GM23248 (cell line): ENCODE data around the gene SPATA32. TPM values are rescaled to one million over a fixed set of nuclear protein-coding genes. Genes with fewer than 3 reads are reported as not detected.
A peak's percentile ranks its signal among the peaks of the same experiment; 100 is the strongest.

Experiments used
- DNase-seq: peaks from one replicate; pipeline ENCODE4 v3.0.0-alpha.2; 2015
- H2AFZ ChIP-seq: fragments of 200-600 bp; sonication (generic); 2 replicates; pipeline ENCODE4 v1.6.1; 2016; ENCODE audit warnings: antibody characterized with exemption
- H3F3A ChIP-seq: fragments of 200-600 bp; sonication (generic); 2 replicates; pipeline ENCODE4 v1.6.1; 2016; ENCODE audit warnings: mild to moderate bottlenecking, antibody characterized with exemption, mixed run types; ENCODE audit not compliant: insufficient read depth
- H3K27ac ChIP-seq: fragments of 200-600 bp; sonication (generic); 2 replicates; pipeline ENCODE4 v1.5.1; 2016; ENCODE audit warnings: mild to moderate bottlenecking
- H3K27me3 ChIP-seq: fragments of 200-600 bp; sonication (generic); replicated peaks from 2 replicates; pipeline ENCODE4 v1.6.1; 2016; ENCODE audit warnings: mild to moderate bottlenecking; ENCODE audit not compliant: insufficient read depth
- H3K36me3 ChIP-seq: fragments of 200-600 bp; sonication (generic); 2 replicates; pipeline ENCODE4 v1.6.1; 2016; ENCODE audit warnings: low read depth, mild to moderate bottlenecking
- H3K4me1 ChIP-seq: fragments of 200-600 bp; sonication (generic); 2 replicates; pipeline ENCODE4 v1.6.1; 2016; ENCODE audit warnings: mild to moderate bottlenecking; ENCODE audit not compliant: insufficient read depth
- H3K4me2 ChIP-seq: fragments of 200-600 bp; sonication (generic); one replicate; pipeline ENCODE4 v1.6.1; 2016; ENCODE audit warnings: mild to moderate bottlenecking; ENCODE audit not compliant: unreplicated experiment
- H3K4me3 ChIP-seq: fragments of 200-600 bp; sonication (generic); 2 replicates; pipeline ENCODE4 v1.5.1; 2016; ENCODE audit warnings: mild to moderate bottlenecking
- H3K79me2 ChIP-seq: fragments of 200-600 bp; sonication (generic); 2 replicates; pipeline ENCODE4 v1.6.1; 2016; ENCODE audit warnings: mild to moderate bottlenecking; ENCODE audit not compliant: insufficient read depth
- H3K9ac ChIP-seq: fragments of 200-600 bp; sonication (generic); 2 replicates; pipeline ENCODE4 v1.6.1; 2016; ENCODE audit warnings: mild to moderate bottlenecking
- H3K9me2 ChIP-seq: fragments of 200-600 bp; sonication (generic); 2 replicates; pipeline ENCODE4 v1.6.1; 2016; ENCODE audit warnings: mixed run types, mild to moderate bottlenecking, moderate library complexity; ENCODE audit not compliant: insufficient read depth
- H3K9me3 ChIP-seq: fragments of 200-600 bp; sonication (generic); one replicate; pipeline ENCODE4 v1.6.1; 2017; ENCODE audit warnings: low read depth
- H4K20me1 ChIP-seq: fragments of 200-600 bp; sonication (generic); 2 replicates; pipeline ENCODE4 v1.6.0; 2016; ENCODE audit not compliant: insufficient read depth
- EZH2 ChIP-seq: fragments of 200-600 bp; sonication (generic); IDR thresholded peaks from 2 replicates; pipeline ENCODE4 v1.6.1; 2018; ENCODE audit warnings: antibody characterized with exemption, mild to moderate bottlenecking; ENCODE audit not compliant: insufficient read depth, poor library complexity, severe bottlenecking
- EZH2phosphoT487 ChIP-seq: fragments of 200-600 bp; sonication (generic); IDR thresholded peaks from 2 replicates; pipeline ENCODE4 v1.6.1; 2018; ENCODE audit warnings: antibody characterized with exemption, moderate library complexity, mild to moderate bottlenecking, low read depth; ENCODE audit not compliant: insufficient read depth
- WGBS, 2 experiments: methylation state at CpG; one replicate each; pipeline ENCODE4 v1.1.6; 2015 to 2017; ENCODE audit warnings: low lambda C conversion rate in 2 of 2, low coverage in 1 of 2; ENCODE audit errors: missing lambda C conversion rate in 2 of 2; 5-methylcytosine and 5-hydroxymethylcytosine counted together
- in situ Hi-C: fragments of 300-500 bp; cut with MboI; formaldehyde crosslinking; loops from 2 replicates; pipeline ENCODE4 v1.15.0; 2020
- polyA plus RNA-seq: library from polyadenylated mRNA; unstranded; fragments of >200 nt; fragmentation: Nextera tagmentation; extraction: Ambion mirVana; gene quantifications from 2 replicates; pipeline ENCODE4 v1.2.1, GENCODE V29; 2016
- total RNA-seq: library from RNA; depleted of rRNA; stranded (reverse); fragments of >200 nt; shearing (Covaris generic); gene quantifications from 2 replicates; pipeline ENCODE4 v1.2.3, GENCODE V29; 2014

The SPATA32 gene
- total and polyA plus RNA-seq, 2 experiments from 2014 or later = not detected

- Histone ChIP-seq H3K27me3 (no peaks in the 10 kb centered on the region), H3K9ac (peak overlapping the region; percentile 24), H3K79me2 (peaks cover 76% of the 10 kb centered on the region), H3K4me3 (no peak overlapping the region), H3K4me2 (peak overlapping the region; percentile 37), H4K20me1 (no peaks in the 10 kb centered on the region), H3K36me3 (peaks cover 11% of the 10 kb centered on the region; the same call in 1 of the 2 replicates), H3K27ac (peak overlapping the region; percentile 64), H3K9me2 (no peaks in the 10 kb centered on the region), H3K4me1 (peaks cover 60% of the 10 kb centered on the region), H3K9me3 (no peaks in the 10 kb centered on the region), H2AFZ (no peak overlapping the region), H3F3A (peaks cover 51% of the 10 kb centered on the region)
- 62 to 63% methylated on average over 12 of the region's 12 CpGs for WGBS, 2 experiments
- TF ChIP-seq EZH2 (no peak), EZH2phosphoT487 (no peak)
- in situ Hi-C loops = no loop called here
- no peak for DNase-seq
Observed at GRCh38 chr17:45292696-45293412, 31.0 kb upstream of the SPATA32 start.

GRCh38 chr17:45291171-45291805, 29.4 kb upstream of the SPATA32 start:
- peaks cover 47% of the 10 kb centered on the region for H3K4me1 ChIP-seq
- H3K36me3 ChIP-seq = peaks cover 15% of the 10 kb centered on the region; the same call in 1 of the 2 replicates
- no peaks in the 10 kb centered on the region for H3K9me2 ChIP-seq
- no peaks in the 10 kb centered on the region for H3K9me3 ChIP-seq
- no peak overlapping the region for H3K27ac ChIP-seq
- H3K4me3 ChIP-seq = no peak overlapping the region
- in situ Hi-C loops = no loop called here
- no peaks in the 10 kb centered on the region for H4K20me1 ChIP-seq
- H3F3A ChIP-seq = peaks cover 45% of the 10 kb centered on the region
- TF ChIP-seq EZH2 (no peak), EZH2phosphoT487 (no peak)
- H3K79me2 ChIP-seq = peaks cover 60% of the 10 kb centered on the region
- H3K4me2 ChIP-seq = no peak overlapping the region
- DNase-seq = no peak
- no peaks in the 10 kb centered on the region for H3K27me3 ChIP-seq
- WGBS, 2 experiments = 73 to 80% methylated on average over 5 of the region's 5 CpGs
- no peak overlapping the region for H2AFZ ChIP-seq
- H3K9ac ChIP-seq = no peak overlapping the region

- peaks cover 24% of the 10 kb centered on the region; the same call in 1 of the 2 replicates for H3K36me3 ChIP-seq
- H2AFZ ChIP-seq = no peak overlapping the region
- in situ Hi-C loops = no loop called here
Observed at GRCh38 chr17:45290269-45290765, 28.4 kb upstream of the SPATA32 start.

GRCh38 chr17:45289301-45290268, 27.7 kb upstream of the SPATA32 start:
- in situ Hi-C loops = no loop called here
- no peak overlapping the region for H3K4me3 ChIP-seq
- H3K27ac ChIP-seq = no peak overlapping the region

More at GRCh38 chr17:45290269-45290765, 28.4 kb upstream of the SPATA32 start:
- Histone ChIP-seq H3K27ac (no peak overlapping the region), H3K27me3 (no peaks in the 10 kb centered on the region), H3K79me2 (peaks cover 52% of the 10 kb centered on the region), H3K9me2 (no peaks in the 10 kb centered on the region), H3K4me1 (peaks cover 37% of the 10 kb centered on the region), H4K20me1 (no peaks in the 10 kb centered on the region), H3K9ac (no peak overlapping the region), H3K4me2 (no peak overlapping the region), H3K4me3 (no peak overlapping the region), H3F3A (peaks cover 40% of the 10 kb centered on the region), H3K9me3 (no peaks in the 10 kb centered on the region)
- WGBS, 2 experiments = 90 to 95% methylated on average over 11 of the region's 11 CpGs
- TF ChIP-seq EZH2phosphoT487 (no peak), EZH2 (no peak)
- DNase-seq = no peak

More at GRCh38 chr17:45289301-45290268, 27.7 kb upstream of the SPATA32 start:
- Histone ChIP-seq H3F3A (peaks cover 32% of the 10 kb centered on the region), H3K79me2 (peaks cover 46% of the 10 kb centered on the region), H3K4me1 (peaks cover 30% of the 10 kb centered on the region), H3K4me2 (no peak overlapping the region), H3K9me2 (no peaks in the 10 kb centered on the region), H3K36me3 (peaks cover 31% of the 10 kb centered on the region; the same call in 1 of the 2 replicates), H3K9me3 (no peaks in the 10 kb centered on the region), H3K9ac (no peak overlapping the region), H2AFZ (no peak overlapping the region), H3K27me3 (no peaks in the 10 kb centered on the region), H4K20me1 (no peaks in the 10 kb centered on the region)
- WGBS, 2 experiments = 89 to 92% methylated on average over 15 of the region's 15 CpGs
- no peak for DNase-seq
- no peak for TF ChIP-seq EZH2
- TF ChIP-seq EZH2phosphoT487 = no peak
